KOPT-K1 (cell line): ENCODE data around the gene GGACT.

Experiments used
- H3K27ac ChIP-seq: fragments of 200-600 bp; sonication (generic); 2 replicates; pipeline ENCODE4 v1.5.1; 2016; ENCODE audit warnings: antibody characterized with exemption, mild to moderate bottlenecking, low read depth, low read length; ENCODE audit not compliant: poor library complexity, severe bottlenecking
- H3K36me3 ChIP-seq: fragments of 200-600 bp; sonication (generic); 2 replicates; pipeline ENCODE4 v1.5.1; 2017; ENCODE audit warnings: antibody characterized with exemption, mild to moderate bottlenecking, low read length, moderate library complexity; ENCODE audit not compliant: insufficient read depth
- H3K9me3 ChIP-seq: fragments of 200-600 bp; sonication (generic); 2 replicates; pipeline ENCODE4 v1.5.1; 2017; ENCODE audit warnings: antibody characterized with exemption, low read length, mild to moderate bottlenecking; ENCODE audit not compliant: insufficient read depth, poor library complexity, severe bottlenecking

GGACT gene

GRCh38 chr13:100508455-100508854 is 80.1 kb downstream of the GGACT start:
- no peaks in the 10 kb centered on the region for H3K9me3 ChIP-seq
- H3K27ac ChIP-seq = no peak overlapping the region
- H3K36me3 ChIP-seq = no peaks in the 10 kb centered on the region

- H3K27ac ChIP-seq = no peak overlapping the region
- no peaks in the 10 kb centered on the region for H3K36me3 ChIP-seq
- H3K9me3 ChIP-seq = no peaks in the 10 kb centered on the region
Observed at GRCh38 chr13:100506600-100507422, 81.8 kb downstream of the GGACT start.

DNA sequence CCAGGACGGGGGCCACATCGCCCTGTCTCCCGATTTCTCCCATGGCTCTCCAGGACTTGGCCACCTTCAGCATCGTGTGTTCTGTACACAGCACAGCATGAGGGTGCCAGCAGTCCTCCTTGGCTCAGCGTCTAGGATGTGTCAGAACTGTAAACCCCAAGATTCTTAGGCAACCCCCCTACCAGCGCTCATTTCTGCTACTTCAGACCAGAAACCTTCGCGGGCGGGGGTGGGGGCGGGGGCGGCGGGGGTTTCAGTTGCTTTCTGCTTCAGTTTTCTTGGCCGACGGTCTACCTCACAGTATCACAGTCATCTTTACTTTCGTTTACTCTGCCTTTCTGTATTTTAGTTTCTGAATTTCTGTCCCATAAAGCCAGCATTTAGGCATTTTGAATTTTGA is 82.4 kb downstream of the GGACT start:
- no peaks in the 10 kb centered on the region for H3K9me3 ChIP-seq
- no peaks in the 10 kb centered on the region for H3K36me3 ChIP-seq
- no peak overlapping the region for H3K27ac ChIP-seq

DNA sequence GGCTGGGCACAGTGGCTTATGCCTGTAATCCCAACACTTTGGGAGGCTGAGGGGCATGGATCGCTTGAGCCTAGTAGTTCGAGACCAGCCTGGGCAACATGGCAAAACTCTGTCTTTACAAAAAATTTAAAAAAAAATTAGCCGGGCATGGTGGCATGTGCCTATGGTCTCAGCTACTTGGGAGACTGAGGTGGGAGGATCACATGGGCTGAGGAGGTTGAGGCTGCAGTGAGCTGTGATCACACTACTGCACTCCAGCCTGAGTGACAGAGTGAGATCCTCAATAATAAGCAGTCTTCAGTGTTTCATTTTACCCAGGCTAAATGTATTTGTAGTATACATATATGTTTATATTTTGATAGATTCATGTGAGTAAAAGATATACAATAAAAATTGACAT is 85.0 kb downstream of the GGACT start:
- Histone ChIP-seq H3K36me3 (no peaks in the 10 kb centered on the region), H3K9me3 (no peaks in the 10 kb centered on the region), H3K27ac (no peak overlapping the region)

GRCh38 chr13:100502446-100502845 is 86.1 kb downstream of the GGACT start:
- no peak overlapping the region for H3K27ac ChIP-seq
- H3K36me3 ChIP-seq = no peaks in the 10 kb centered on the region
- H3K9me3 ChIP-seq = no peaks in the 10 kb centered on the region

DNA sequence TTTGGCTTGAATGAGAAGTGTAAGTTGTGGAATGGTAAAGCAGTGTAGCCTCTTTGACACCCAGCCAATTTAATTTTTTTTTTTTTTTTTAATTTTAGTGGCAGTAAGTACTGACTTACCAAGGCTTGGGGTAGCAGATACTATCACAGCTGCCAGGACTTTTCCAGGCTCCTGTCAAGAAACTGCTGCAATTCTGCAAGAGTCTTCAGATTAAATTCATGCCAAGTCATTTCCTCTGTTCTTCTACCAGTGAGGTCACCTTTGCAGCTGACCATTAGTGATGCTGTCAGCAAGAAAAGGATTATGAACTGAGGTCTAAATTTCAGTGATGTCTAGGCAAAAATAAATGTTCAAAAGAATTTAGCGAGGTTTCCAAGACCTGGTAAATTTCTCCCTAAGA is 91.2 kb downstream of the GGACT start:
- no peak overlapping the region for H3K27ac ChIP-seq
- no peaks in the 10 kb centered on the region for H3K9me3 ChIP-seq

DNA sequence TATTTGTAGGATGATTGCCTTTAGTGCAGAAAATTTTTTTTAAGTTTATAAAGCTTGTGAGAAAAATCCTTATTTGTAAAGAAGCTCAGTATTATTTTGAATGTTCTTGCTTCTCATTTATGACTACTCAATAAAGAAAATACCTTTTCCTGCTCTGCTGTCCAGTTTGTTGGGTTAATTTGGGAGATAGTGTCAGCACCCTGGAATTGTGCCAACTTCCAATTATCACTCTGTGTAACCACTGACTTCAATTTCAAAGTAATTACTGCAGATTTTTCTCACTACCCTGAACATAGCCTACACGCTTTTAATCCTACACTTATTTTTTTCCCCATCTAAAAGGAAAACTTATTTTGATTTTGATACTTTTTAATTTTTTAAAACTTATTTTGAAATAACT is 93.1 kb downstream of the GGACT start:
- H3K27ac ChIP-seq = no peak overlapping the region
- H3K36me3 ChIP-seq = no peaks in the 10 kb centered on the region
- no peaks in the 10 kb centered on the region for H3K9me3 ChIP-seq

More for the DNA sequence above, 91.2 kb downstream of the GGACT start:
- H3K36me3 ChIP-seq = no peaks in the 10 kb centered on the region

DNA sequence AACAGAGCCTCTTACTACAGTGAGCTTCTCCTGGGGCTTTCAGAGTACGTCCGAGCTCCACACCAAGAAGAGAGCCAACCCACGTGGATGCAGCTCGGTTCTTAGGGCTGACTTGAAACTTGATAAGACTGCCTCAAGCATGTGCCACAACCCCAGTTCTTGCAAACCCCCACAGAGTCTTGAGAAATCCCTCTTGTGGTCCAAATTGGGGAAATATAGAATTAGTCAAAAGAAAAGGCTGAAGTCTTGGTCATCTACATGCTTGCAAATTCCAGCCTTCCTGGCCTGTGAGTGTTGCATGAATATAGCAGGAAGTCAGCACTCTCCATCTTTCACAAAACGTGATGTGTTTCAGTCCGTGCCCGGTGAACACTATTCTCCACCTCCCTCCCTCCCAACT is 95.2 kb downstream of the GGACT start:
- Histone ChIP-seq H3K27ac (no peak overlapping the region), H3K9me3 (no peaks in the 10 kb centered on the region), H3K36me3 (no peaks in the 10 kb centered on the region)

GRCh38 chr13:100491164-100491842 is 97.3 kb downstream of the GGACT start:
- no peaks in the 10 kb centered on the region for H3K36me3 ChIP-seq
- H3K27ac ChIP-seq = no peak overlapping the region
- H3K9me3 ChIP-seq = no peaks in the 10 kb centered on the region

- Histone ChIP-seq H3K36me3 (no peaks in the 10 kb centered on the region), H3K27ac (no peak overlapping the region), H3K9me3 (no peaks in the 10 kb centered on the region)
Observed at GRCh38 chr13:100490692-100491091, 97.9 kb downstream of the GGACT start.

DNA sequence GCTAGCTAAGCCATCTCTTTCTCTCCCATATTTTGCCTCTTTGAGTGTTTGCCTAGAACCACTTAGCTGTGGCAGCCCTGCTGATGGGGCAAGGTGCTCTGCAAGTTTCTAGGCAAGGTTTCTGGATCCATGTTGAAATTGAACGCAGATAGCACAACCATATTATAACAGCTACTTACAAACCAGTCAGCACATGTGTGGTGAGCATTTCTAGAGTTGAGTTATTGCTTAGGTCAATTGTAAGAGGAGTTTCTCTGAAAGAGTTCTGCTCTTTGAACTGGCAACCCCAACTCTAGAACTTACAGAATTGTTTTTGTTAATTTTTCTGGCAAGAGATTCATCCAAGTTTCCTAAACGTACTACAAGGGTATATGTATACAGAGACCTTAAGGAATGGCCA is 103.3 kb downstream of the GGACT start:
- H3K9me3 ChIP-seq = no peaks in the 10 kb centered on the region

GRCh38 chr13:100484702-100485101 is 103.9 kb downstream of the GGACT start:
- Histone ChIP-seq H3K27ac (no peak overlapping the region), H3K36me3 (no peaks in the 10 kb centered on the region), H3K9me3 (no peaks in the 10 kb centered on the region)

More for the DNA sequence above, 103.3 kb downstream of the GGACT start:
- Histone ChIP-seq H3K27ac (no peak overlapping the region), H3K36me3 (no peaks in the 10 kb centered on the region)

GRCh38 chr13:100483841-100484381 is 104.7 kb downstream of the GGACT start:
- Histone ChIP-seq H3K36me3 (no peaks in the 10 kb centered on the region), H3K9me3 (no peaks in the 10 kb centered on the region), H3K27ac (no peak overlapping the region)

DNA sequence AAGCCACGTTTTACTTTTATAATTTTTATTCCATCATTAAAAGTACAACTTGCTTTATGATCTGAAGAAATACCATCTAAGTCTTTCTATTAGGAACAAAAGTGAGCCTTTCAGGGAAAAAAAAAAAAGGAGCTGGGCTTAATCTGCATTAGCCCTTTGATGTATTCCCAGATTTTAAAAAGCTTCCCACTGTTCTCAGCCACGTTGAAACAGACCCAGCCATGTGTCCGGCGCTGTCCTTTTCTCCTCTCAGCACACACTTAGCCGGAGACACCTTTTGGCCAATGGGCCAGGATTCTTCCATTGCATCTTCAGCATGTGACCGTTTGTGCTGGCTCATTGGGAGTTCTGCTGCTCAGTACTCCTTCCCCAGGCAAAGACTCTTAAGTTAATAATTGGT is 105.5 kb downstream of the GGACT start:
- H3K36me3 ChIP-seq = no peaks in the 10 kb centered on the region
- H3K9me3 ChIP-seq = no peaks in the 10 kb centered on the region
- H3K27ac ChIP-seq = no peak overlapping the region

DNA sequence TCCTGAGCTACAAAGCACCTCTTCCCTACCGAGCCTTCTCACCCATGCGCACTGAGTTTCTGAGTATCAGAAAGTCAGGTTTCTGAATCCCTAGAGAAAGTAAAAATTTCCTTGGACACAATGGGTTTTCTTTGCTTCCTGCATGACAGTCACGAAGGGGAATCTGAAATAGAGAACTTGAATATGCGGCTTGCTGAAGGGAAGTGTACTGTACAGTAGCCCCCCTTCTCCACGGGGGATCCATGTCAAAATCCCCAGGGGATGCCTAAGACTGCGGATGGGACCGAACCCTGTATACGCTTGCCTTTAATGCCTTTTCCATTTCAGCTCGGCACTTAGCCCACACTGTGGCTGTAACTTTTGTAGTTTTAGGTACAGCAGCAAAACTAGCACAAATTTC is 107.9 kb downstream of the GGACT start:
- H3K36me3 ChIP-seq = no peaks in the 10 kb centered on the region
- H3K9me3 ChIP-seq = no peaks in the 10 kb centered on the region
- H3K27ac ChIP-seq = no peak overlapping the region
